B cell (primary cell): Measurements from ENCODE around the gene TLE3. TPM values are rescaled to one million over a fixed set of nuclear protein-coding genes. Genes with fewer than 3 reads are reported as not detected.

Experiments
- ATAC-seq: fragments of 200-7000 bp; cut with Tn5 transposase; one replicate; pipeline ENCODE4 v1.10.0; 2021; ENCODE audit warnings: low read depth, mild to moderate bottlenecking, moderate number of reproducible peaks, moderate library complexity
- CTCF ChIA-PET: fragments of 350-600 bp; sonication (Branson Sonifier 250); formaldehyde crosslinking; loops from one replicate; lab custom pipeline; 2021; ENCODE audit warnings: antibody characterized with exemption, inconsistent platforms; lab: Charles Lee
- POLR2A ChIA-PET: fragments of 350-600 bp; sonication (Branson Sonifier 250); formaldehyde crosslinking; loops from one replicate; lab custom pipeline; 2021; ENCODE audit warnings: antibody characterized with exemption; lab: Charles Lee
- DNase-seq: peaks from one replicate; pipeline ENCODE4 v3.0.0; 2013
- H2AFZ ChIP-seq: 2 replicates; pipeline ENCODE4 v1.6.1; 2012; ENCODE audit warnings: mild to moderate bottlenecking, low read depth, low read length; ENCODE audit not compliant: insufficient read depth, poor library complexity, severe bottlenecking
- H3K27ac ChIP-seq, 2 donors: 1 replicate in 1 of 2; 2 replicates in 1 of 2; pipeline ENCODE4 v1.5.1; 2012 to 2013; ENCODE audit warnings: low read length in 2 of 2, mild to moderate bottlenecking in 2 of 2, moderate library complexity in 1 of 2
- H3K27me3 ChIP-seq, 4 experiments: fragments of 200-600 bp in 1 of 4; sonication (generic) in 1 of 4; replicated peaks in 1 of 4; 1 replicate in 2 of 4; 2 replicates in 2 of 4; pipeline versions ENCODE4 v1.6.1 to v1.7.0; 2013 to 2016; ENCODE audit warnings: low read length in 3 of 4, mild to moderate bottlenecking in 2 of 4, mixed read lengths in 1 of 4, moderate library complexity in 1 of 4; ENCODE audit not compliant: insufficient read depth in 4 of 4, control insufficient read depth in 3 of 4; ENCODE audit errors: control extremely low read depth in 1 of 4
- H3K36me3 ChIP-seq, 2 experiments: replicated peaks in 1 of 2; 1 replicate in 1 of 2; 2 replicates in 1 of 2; pipeline versions ENCODE4 v1.6.1 to v1.7.1; 2013; ENCODE audit warnings: low read length in 1 of 2; ENCODE audit not compliant: insufficient read depth in 2 of 2, control insufficient read depth in 1 of 2; ENCODE audit errors: control extremely low read depth in 1 of 2, extremely low read depth in 1 of 2
- H3K4me1 ChIP-seq, 2 donors: fragments of 200-600 bp in 1 of 2; sonication (generic) in 1 of 2; 1 replicate in 1 of 2; 2 replicates in 1 of 2; pipeline versions ENCODE4 v1.5.1 to v1.6.1; 2013 to 2017; ENCODE audit warnings: low read length in 2 of 2; ENCODE audit not compliant: control insufficient read depth in 2 of 2, insufficient read depth in 2 of 2
- H3K4me2 ChIP-seq: replicated peaks from 2 replicates; pipeline ENCODE3; 2012; ENCODE audit warnings: mild to moderate bottlenecking, low read depth, low read length; ENCODE audit not compliant: poor library complexity, severe bottlenecking
- H3K4me3 ChIP-seq, 5 experiments: fragments of 200-600 bp in 1 of 5; sonication (generic) in 1 of 5; 1 replicate in 3 of 5; 2 replicates in 2 of 5; pipeline versions ENCODE4 v1.5.1 to v1.7.0; 2011 to 2016; ENCODE audit warnings: low read length in 4 of 5, mild to moderate bottlenecking in 4 of 5, low read depth in 2 of 5, control low read depth in 1 of 5, moderate library complexity in 1 of 5; ENCODE audit not compliant: insufficient read depth in 1 of 5; ENCODE audit errors: control extremely low read depth in 1 of 5, extremely low read depth in 1 of 5
- H3K79me2 ChIP-seq: fragments of 200-600 bp; sonication (generic); one replicate; pipeline ENCODE4 v1.6.0; 2016; ENCODE audit warnings: low read length; ENCODE audit not compliant: control insufficient read depth, insufficient read depth
- H3K9ac ChIP-seq: fragments of 200-600 bp; sonication (generic); 2 replicates; pipeline ENCODE4 v1.6.1; 2017; ENCODE audit warnings: mild to moderate bottlenecking, low read length, moderate library complexity
- H3K9me3 ChIP-seq, 3 donors: one replicate each; pipeline versions ENCODE4 v1.6.1 to v1.7.1; 2013; ENCODE audit warnings: low read length in 2 of 3; ENCODE audit not compliant: control insufficient read depth in 2 of 3, insufficient read depth in 1 of 3; ENCODE audit errors: control extremely low read depth in 1 of 3
- H4K20me1 ChIP-seq: 2 replicates; pipeline ENCODE4 v1.6.0; 2012; ENCODE audit warnings: mild to moderate bottlenecking, low read length; ENCODE audit not compliant: insufficient read depth, control insufficient read depth, poor library complexity, severe bottlenecking
- H3K27ac Mint-ChIP-seq: one replicate; pipeline ENCODE4 v1.8.0; 2021; ENCODE audit warnings: mixed read lengths
- H3K27me3 Mint-ChIP-seq: one replicate; pipeline ENCODE4 v1.8.0; 2021; ENCODE audit warnings: mixed read lengths
- H3K4me1 Mint-ChIP-seq: one replicate; pipeline ENCODE4 v1.8.0; 2021; ENCODE audit warnings: mixed read lengths
- H3K4me3 Mint-ChIP-seq: one replicate; pipeline ENCODE4 v1.8.0; 2021; ENCODE audit warnings: mixed read lengths
- H3K9me3 Mint-ChIP-seq: one replicate; pipeline ENCODE4 v1.8.0; 2022; ENCODE audit warnings: mixed read lengths; ENCODE audit not compliant: insufficient read depth
- EZH2 ChIP-seq: IDR thresholded peaks from 2 replicates; pipeline ENCODE4 v1.6.1; 2012; ENCODE audit warnings: borderline replicate concordance, low read depth, mild to moderate bottlenecking, moderate library complexity, low read length; ENCODE audit not compliant: insufficient read depth, poor library complexity, severe bottlenecking
- WGBS: methylation state at CpG from one replicate; pipeline ENCODE4 v1.1.5; 2013; ENCODE audit warnings: missing lambda C conversion rate; ENCODE audit not compliant: insufficient coverage; 5-methylcytosine and 5-hydroxymethylcytosine counted together
- intact Hi-C: fragments of 100-400 bp; cut with micrococcal nuclease; formaldehyde crosslinking; loops from one replicate; pipeline ENCODE4 v1.10.0; 2022
- polyA plus RNA-seq: library from polyadenylated mRNA; depleted of rRNA; stranded (reverse); fragments of >200 nt; gene quantifications from 2 replicates; pipeline ENCODE4 v1.2.3, GENCODE V29; 2012
- total RNA-seq, 2 donors: library from RNA; stranded (reverse); fragments of 120-200 nt in 1 of 2; gene quantifications; 1 replicate in 1 of 2; 2 replicates in 1 of 2; pipeline versions ENCODE4 v1.2.3 to v1.2.4, GENCODE V29; 2013 to 2022
- TF ChIP-seq, protein P1 (sequence below): fragments of 200-600 bp; IDR thresholded peaks from one replicate; pipeline ENCODE4 v1.8.0; 2022; ENCODE audit warnings: antibody characterized with exemption, mild to moderate bottlenecking

Gene TLE3
- total and polyA plus RNA-seq, 2 donors (not counting 1 experiment from before 2014, with no cell fraction given) = 187 to 278 TPM

DNA sequence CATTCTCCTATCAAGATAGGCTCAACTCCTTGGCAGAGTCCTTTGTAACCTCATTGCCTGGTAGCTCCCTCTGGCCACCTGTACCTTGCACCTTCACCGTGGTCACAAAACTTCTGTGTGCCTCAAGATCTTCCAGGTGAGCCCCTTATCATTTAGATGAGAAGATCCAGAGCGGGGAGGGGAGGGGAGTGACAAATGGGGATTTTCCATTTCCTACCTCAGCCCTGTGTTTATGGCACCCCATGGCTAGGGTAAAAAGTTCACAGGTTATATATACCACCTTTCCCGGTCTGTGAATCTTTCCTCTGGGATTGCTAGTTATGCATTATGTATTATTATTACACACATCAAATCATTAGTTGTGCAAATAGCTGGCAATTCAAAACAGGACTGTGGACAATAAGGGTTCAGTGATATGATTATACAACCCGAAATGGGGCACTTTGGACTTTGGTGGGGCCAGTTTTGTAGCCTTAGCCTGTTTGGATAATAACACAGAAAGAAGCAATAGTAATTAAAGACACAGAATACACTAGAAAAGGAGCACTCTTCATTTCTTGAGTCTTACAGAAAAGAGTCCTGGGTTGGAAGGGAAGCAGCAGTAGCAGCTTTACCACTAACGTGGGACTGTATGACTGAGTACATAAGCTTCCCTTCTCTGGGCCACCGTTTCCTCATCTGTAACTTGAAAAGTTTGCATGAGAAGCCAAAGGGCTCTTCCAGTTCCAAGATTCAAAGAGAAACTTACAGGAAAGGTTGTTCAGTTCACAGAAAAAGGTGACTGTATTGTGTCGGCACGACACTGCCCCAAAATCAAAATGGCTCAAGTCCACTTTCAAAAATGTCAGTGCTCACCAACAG, 7.1 kb downstream of the TLE3 start:
- Histone ChIP-seq H3K9ac (no peak overlapping the region), H3K9me3 (no peaks in the 10 kb centered on the region), H3K27me3 (no peaks in the 10 kb centered on the region), H3K36me3 (peaks cover 0 to 80% of the 10 kb centered on the region in 2 experiments), H3K79me2 (peaks cover 90% of the 10 kb centered on the region), H3K4me2 (no peak overlapping the region), H3K4me1 (peaks cover 58 to 78% of the 10 kb centered on the region in 2 donors), H2AFZ (no peak overlapping the region), H3K27ac (no peak overlapping the region), H4K20me1 (peaks cover 91% of the 10 kb centered on the region), H3K4me3 (no peak overlapping the region)
- Mint-ChIP-seq H3K4me1 (peaks cover 89% of the 10 kb centered on the region), H3K27me3 (no peaks in the 10 kb centered on the region), H3K4me3 (no peak overlapping the region), H3K27ac (peak overlapping the region; percentile 39), H3K9me3 (no peaks in the 10 kb centered on the region)
- no peak for DNase-seq
- ChIA-PET POLR2A (interaction anchor here (0.6 kb wide), 1 partner anchor 67 kb away, joined by 6 read pairs; no protein-coding TSS in a partner anchor), CTCF (interaction anchor here (1.4 to 2.4 kb wide), 2 partner anchors 278 to 376 kb away, joined by 4 to 6 read pairs; no protein-coding TSS in a partner anchor)
- WGBS = 70% methylated on average over 4 of the region's 8 CpGs
- no peak for ATAC-seq
- intact Hi-C loops = no loop called here
- TF ChIP-seq, protein P1, sequence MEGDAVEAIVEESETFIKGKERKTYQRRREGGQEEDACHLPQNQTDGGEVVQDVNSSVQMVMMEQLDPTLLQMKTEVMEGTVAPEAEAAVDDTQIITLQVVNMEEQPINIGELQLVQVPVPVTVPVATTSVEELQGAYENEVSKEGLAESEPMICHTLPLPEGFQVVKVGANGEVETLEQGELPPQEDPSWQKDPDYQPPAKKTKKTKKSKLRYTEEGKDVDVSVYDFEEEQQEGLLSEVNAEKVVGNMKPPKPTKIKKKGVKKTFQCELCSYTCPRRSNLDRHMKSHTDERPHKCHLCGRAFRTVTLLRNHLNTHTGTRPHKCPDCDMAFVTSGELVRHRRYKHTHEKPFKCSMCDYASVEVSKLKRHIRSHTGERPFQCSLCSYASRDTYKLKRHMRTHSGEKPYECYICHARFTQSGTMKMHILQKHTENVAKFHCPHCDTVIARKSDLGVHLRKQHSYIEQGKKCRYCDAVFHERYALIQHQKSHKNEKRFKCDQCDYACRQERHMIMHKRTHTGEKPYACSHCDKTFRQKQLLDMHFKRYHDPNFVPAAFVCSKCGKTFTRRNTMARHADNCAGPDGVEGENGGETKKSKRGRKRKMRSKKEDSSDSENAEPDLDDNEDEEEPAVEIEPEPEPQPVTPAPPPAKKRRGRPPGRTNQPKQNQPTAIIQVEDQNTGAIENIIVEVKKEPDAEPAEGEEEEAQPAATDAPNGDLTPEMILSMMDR = no peak
- TF ChIP-seq EZH2 = no peak

DNA sequence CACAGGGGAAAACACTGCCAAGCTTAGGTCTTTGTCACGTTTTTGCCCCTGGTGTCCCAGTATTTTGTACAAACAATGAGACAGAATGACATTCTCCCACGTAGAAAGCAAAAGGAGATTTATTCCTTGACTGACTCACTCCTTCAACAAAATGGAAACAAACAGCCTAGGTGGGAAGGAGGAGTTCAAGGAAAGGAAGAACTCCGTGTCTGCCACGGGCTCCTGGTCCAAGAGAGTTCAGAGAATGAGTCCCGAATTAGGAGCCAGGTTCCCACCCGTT, 8.1 kb downstream of the TLE3 start:
- Histone ChIP-seq H3K4me2 (no peak overlapping the region), H3K4me3 (no peak overlapping the region), H3K27me3 (no peaks in the 10 kb centered on the region), H3K4me1 (peaks cover 55 to 79% of the 10 kb centered on the region in 2 donors), H3K9ac (no peak overlapping the region), H3K36me3 (peaks cover 0 to 88% of the 10 kb centered on the region in 2 experiments), H4K20me1 (peaks cover 91% of the 10 kb centered on the region), H3K27ac (no peak overlapping the region), H3K79me2 (peaks cover 90% of the 10 kb centered on the region), H2AFZ (no peak overlapping the region), H3K9me3 (no peaks in the 10 kb centered on the region)
- intact Hi-C loops = no loop called here
- no peak overlapping the region for H3K4me3 Mint-ChIP-seq
- POLR2A ChIA-PET = no interaction called here
- no peak for TF ChIP-seq EZH2
- TF ChIP-seq, protein P1 = no peak
- CTCF ChIA-PET = interaction anchor here (1.3 kb wide), 1 partner anchor 378 kb away, joined by 3 read pairs; no protein-coding TSS in a partner anchor
- no peak for ATAC-seq
- H3K27ac Mint-ChIP-seq = no peak overlapping the region
- no peaks in the 10 kb centered on the region for H3K27me3 Mint-ChIP-seq
- no peaks in the 10 kb centered on the region for H3K9me3 Mint-ChIP-seq
- DNase-seq = no peak
- 100% methylated on average over 3 of the region's 6 CpGs for WGBS
- H3K4me1 Mint-ChIP-seq = peaks cover 90% of the 10 kb centered on the region
